PFSK-1 (cell line): Measurements from ENCODE around the gene INSL4.

Source experiments
- FOXP2 ChIP-seq: optimal IDR thresholded peaks from 2 replicates; pipeline ENCODE3; 2011; ENCODE audit warnings: borderline replicate concordance, control low read depth, inconsistent platforms; ENCODE audit not compliant: insufficient read depth; ENCODE audit errors: extremely low read length, extremely low read depth
- POLR2AphosphoS5 ChIP-seq: IDR thresholded peaks from 2 replicates; pipeline ENCODE4 v1.6.1; 2012; ENCODE audit warnings: low read depth, mild to moderate bottlenecking, control low read depth, low read length, moderate library complexity
- SIN3A ChIP-seq: IDR thresholded peaks from 2 replicates; pipeline ENCODE4 v1.6.1; 2012; ENCODE audit warnings: mild to moderate bottlenecking, low read length, moderate library complexity, borderline replicate concordance; ENCODE audit not compliant: insufficient read depth
- TF ChIP-seq, protein P1 (sequence below), 2 experiments: IDR thresholded peaks; 2 replicates each; pipeline versions ENCODE4 v1.6.1 to v1.8.0; 2011 to 2012; ENCODE audit warnings: low read depth in 2 of 2, low read length in 2 of 2, control low read depth in 1 of 2, inconsistent platforms in 1 of 2, mild to moderate bottlenecking in 1 of 2, moderate library complexity in 1 of 2; ENCODE audit not compliant: insufficient read depth in 1 of 2

DNA sequence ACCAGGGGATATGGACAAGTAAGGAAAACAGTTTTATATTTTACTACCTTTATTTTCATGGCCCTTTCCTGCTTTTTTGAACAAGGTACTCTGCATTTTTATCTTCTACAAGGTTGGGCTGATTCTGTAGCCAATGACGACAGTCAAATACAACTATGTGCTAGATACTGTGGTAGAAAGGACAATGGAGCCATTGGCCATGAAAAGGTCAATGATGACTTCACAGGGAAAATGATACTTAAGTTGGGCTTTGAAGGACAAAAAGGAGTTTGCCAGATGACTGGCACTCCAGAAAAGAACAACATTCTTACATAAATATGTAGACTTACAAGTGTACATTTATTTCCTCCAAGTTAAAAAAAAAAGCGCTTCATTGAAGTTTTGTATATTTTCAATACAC lies 46.4 kb upstream of the INSL4 start:
- no peak for TF ChIP-seq FOXP2
- no peak for TF ChIP-seq POLR2AphosphoS5
- TF ChIP-seq, protein P1, sequence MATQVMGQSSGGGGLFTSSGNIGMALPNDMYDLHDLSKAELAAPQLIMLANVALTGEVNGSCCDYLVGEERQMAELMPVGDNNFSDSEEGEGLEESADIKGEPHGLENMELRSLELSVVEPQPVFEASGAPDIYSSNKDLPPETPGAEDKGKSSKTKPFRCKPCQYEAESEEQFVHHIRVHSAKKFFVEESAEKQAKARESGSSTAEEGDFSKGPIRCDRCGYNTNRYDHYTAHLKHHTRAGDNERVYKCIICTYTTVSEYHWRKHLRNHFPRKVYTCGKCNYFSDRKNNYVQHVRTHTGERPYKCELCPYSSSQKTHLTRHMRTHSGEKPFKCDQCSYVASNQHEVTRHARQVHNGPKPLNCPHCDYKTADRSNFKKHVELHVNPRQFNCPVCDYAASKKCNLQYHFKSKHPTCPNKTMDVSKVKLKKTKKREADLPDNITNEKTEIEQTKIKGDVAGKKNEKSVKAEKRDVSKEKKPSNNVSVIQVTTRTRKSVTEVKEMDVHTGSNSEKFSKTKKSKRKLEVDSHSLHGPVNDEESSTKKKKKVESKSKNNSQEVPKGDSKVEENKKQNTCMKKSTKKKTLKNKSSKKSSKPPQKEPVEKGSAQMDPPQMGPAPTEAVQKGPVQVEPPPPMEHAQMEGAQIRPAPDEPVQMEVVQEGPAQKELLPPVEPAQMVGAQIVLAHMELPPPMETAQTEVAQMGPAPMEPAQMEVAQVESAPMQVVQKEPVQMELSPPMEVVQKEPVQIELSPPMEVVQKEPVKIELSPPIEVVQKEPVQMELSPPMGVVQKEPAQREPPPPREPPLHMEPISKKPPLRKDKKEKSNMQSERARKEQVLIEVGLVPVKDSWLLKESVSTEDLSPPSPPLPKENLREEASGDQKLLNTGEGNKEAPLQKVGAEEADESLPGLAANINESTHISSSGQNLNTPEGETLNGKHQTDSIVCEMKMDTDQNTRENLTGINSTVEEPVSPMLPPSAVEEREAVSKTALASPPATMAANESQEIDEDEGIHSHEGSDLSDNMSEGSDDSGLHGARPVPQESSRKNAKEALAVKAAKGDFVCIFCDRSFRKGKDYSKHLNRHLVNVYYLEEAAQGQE (IDR thresholded peaks at IDR 0.05; ENCODE audit: insufficient read depth in 1 of 2, low read depth in 2 of 2, low read length in 2 of 2) = no peak
- no peak for TF ChIP-seq SIN3A
